ENCODE results near the gene FAM229B. TPM values are rescaled to one million over a fixed set of nuclear protein-coding genes. Genes with fewer than 3 reads are reported as not detected.

The FAM229B gene
- total RNA-seq, 1 experiment from 2014 or later = 1.9 TPM

- ChIA-PET CTCF (no interaction called here), POLR2A (no interaction called here)
- H3K36me3 Mint-ChIP-seq (ENCODE audit: insufficient read depth, unreplicated experiment) = no peaks in the 10 kb centered on the region
- no peak for TF ChIP-seq CTCF (IDR thresholded peaks at IDR 0.05; ENCODE audit: insufficient read depth in 1 of 2, low read depth in 1 of 2, low read length in 1 of 2, severe bottlenecking in 1 of 2, unreplicated experiment in 1 of 2)
- no peaks in the 10 kb centered on the region for H3K36me3 ChIP-seq (ENCODE audit: control insufficient read depth, insufficient read depth, low read length)
- DNase-seq = no peak
- H3K4me1 Mint-ChIP-seq (ENCODE audit: low read depth, unreplicated experiment) = no peaks in the 10 kb centered on the region
- intact Hi-C loops (cut with micrococcal nuclease; ENCODE audit: unreplicated experiment) = no loop called here
- no peaks in the 10 kb centered on the region for H3K4me1 ChIP-seq
- no peaks in the 10 kb centered on the region for H3K9me3 ChIP-seq
- no peaks in the 10 kb centered on the region for H3K9me3 Mint-ChIP-seq (ENCODE audit: unreplicated experiment)
- H3K27me3 ChIP-seq (replicated peaks; ENCODE audit: control insufficient read depth, insufficient read depth, low read length) = no peaks in the 10 kb centered on the region
- H3K27me3 Mint-ChIP-seq (ENCODE audit: insufficient read depth, unreplicated experiment) = no peaks in the 10 kb centered on the region
- H3K4me3 ChIP-seq (ENCODE audit: low read depth, low read length) = no peak overlapping the region
- H3K4me3 Mint-ChIP-seq (ENCODE audit: unreplicated experiment) = no peak overlapping the region
- BruUV-seq (replicated peaks) = no TSS peak
- no peak overlapping the region for H3K27ac Mint-ChIP-seq (ENCODE audit: unreplicated experiment)
Observed at GRCh38 chr6:112062966-112063365, 24.4 kb upstream of the FAM229B start.

- Mint-ChIP-seq H3K4me3 (ENCODE audit: unreplicated experiment) (no peak overlapping the region), H3K36me3 (ENCODE audit: insufficient read depth, unreplicated experiment) (no peaks in the 10 kb centered on the region), H3K27ac (ENCODE audit: unreplicated experiment) (no peak overlapping the region), H3K4me1 (ENCODE audit: low read depth, unreplicated experiment) (no peaks in the 10 kb centered on the region), H3K27me3 (ENCODE audit: insufficient read depth, unreplicated experiment) (no peaks in the 10 kb centered on the region), H3K9me3 (ENCODE audit: unreplicated experiment) (no peaks in the 10 kb centered on the region)
- ChIA-PET CTCF (no interaction called here), POLR2A (no interaction called here)
- no peak for DNase-seq
- TF ChIP-seq CTCF (IDR thresholded peaks at IDR 0.05; ENCODE audit: insufficient read depth in 1 of 2, low read depth in 1 of 2, low read length in 1 of 2, severe bottlenecking in 1 of 2, unreplicated experiment in 1 of 2) = no peak
- Histone ChIP-seq H3K27me3 (replicated peaks; ENCODE audit: control insufficient read depth, insufficient read depth, low read length) (no peaks in the 10 kb centered on the region), H3K4me1 (no peaks in the 10 kb centered on the region), H3K4me3 (ENCODE audit: low read depth, low read length) (no peak overlapping the region), H3K9me3 (no peaks in the 10 kb centered on the region), H3K36me3 (ENCODE audit: control insufficient read depth, insufficient read depth, low read length) (no peaks in the 10 kb centered on the region)
- BruUV-seq (replicated peaks) = no TSS peak
- intact Hi-C loops (cut with micrococcal nuclease; ENCODE audit: unreplicated experiment) = no loop called here
Observed at GRCh38 chr6:112065426-112065986, 21.9 kb upstream of the FAM229B start.

- intact Hi-C loops (cut with micrococcal nuclease; ENCODE audit: unreplicated experiment) = no loop called here
- Mint-ChIP-seq H3K4me1 (ENCODE audit: low read depth, unreplicated experiment) (no peaks in the 10 kb centered on the region), H3K9me3 (ENCODE audit: unreplicated experiment) (no peaks in the 10 kb centered on the region), H3K36me3 (ENCODE audit: insufficient read depth, unreplicated experiment) (no peaks in the 10 kb centered on the region), H3K27me3 (ENCODE audit: insufficient read depth, unreplicated experiment) (no peaks in the 10 kb centered on the region), H3K27ac (ENCODE audit: unreplicated experiment) (no peak overlapping the region), H3K4me3 (ENCODE audit: unreplicated experiment) (no peak overlapping the region)
- no peaks in the 10 kb centered on the region for H3K4me1 ChIP-seq
- H3K27me3 ChIP-seq (replicated peaks; ENCODE audit: control insufficient read depth, insufficient read depth, low read length) = no peaks in the 10 kb centered on the region
- TF ChIP-seq CTCF (IDR thresholded peaks at IDR 0.05; ENCODE audit: insufficient read depth in 1 of 2, low read depth in 1 of 2, low read length in 1 of 2, severe bottlenecking in 1 of 2, unreplicated experiment in 1 of 2) = no peak
- no TSS peak for BruUV-seq (replicated peaks)
- H3K36me3 ChIP-seq (ENCODE audit: control insufficient read depth, insufficient read depth, low read length) = no peaks in the 10 kb centered on the region
- ChIA-PET POLR2A (no interaction called here), CTCF (no interaction called here)
- no peak overlapping the region for H3K4me3 ChIP-seq (ENCODE audit: low read depth, low read length)
- no peaks in the 10 kb centered on the region for H3K9me3 ChIP-seq
- DNase-seq = no peak
Observed at GRCh38 chr6:112066606-112067005, 20.8 kb upstream of the FAM229B start.
